HG02588 (cell line): ENCODE results near the gene CDH23.

ENCODE experiments used
- ATAC-seq: cut with Tn5 transposase; IDR thresholded peaks from one replicate; pipeline ENCODE4 v1.9.1; 2021; ENCODE audit warnings: mild to moderate bottlenecking, moderate library complexity; ENCODE audit not compliant: unreplicated experiment

Gene CDH23

DNA sequence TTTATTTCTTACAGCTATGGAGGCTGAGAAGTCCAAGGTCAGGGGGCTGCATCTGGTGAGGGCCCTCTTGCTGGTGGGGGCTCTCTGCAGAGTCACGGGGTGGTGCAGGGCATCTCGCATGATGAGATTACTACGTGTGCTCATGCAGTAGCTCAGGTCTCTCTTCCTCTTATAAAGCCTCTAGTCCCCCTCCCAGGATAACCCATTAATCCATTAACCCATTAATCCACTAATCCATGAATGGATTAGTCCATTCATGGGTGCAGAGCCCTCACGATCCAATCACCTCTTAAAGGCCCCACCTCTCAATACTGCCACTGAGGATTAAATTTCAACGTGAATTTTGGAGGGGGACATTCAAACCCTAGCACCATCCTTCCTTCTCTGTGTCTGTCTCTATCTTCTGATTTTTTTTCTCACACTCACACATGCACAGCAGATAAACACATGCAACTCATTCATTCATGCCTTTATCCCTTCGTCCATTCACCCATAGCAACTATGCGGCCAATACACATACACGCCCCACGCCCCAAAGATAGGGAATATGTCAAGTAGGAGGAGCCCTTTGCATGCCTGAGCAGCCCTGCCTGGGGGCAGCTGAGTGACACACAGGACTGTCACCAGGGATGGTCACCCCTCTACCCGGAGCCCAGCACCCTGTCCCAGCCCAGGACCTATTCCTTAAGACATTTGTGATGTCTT lies 236.3 kb downstream of the CDH23 start:
- ATAC-seq: no peak

DNA sequence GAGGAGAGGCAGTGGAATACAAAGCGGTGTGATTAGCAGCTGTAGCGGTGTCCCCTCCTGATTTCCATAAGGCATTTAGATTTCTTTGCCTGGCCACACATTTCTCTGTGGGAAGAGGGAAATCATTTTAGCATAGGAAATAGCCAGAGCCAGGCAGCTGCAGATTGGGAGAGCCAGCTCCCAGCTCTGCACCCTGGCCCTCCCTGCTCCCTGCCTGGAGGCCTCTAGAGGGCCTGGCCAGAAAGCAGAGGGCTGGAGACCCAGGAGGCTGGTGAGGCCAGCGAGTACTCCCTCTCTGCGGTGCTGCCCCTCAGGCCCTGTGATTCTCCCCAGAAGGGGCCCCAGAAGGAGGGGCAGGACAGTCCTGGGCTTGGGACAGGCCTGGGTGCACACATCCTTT lies 237.2 kb downstream of the CDH23 start:
- ATAC-seq: no peak

- ATAC-seq: no peak
Observed at GRCh38 chr10:71634531-71635164, 237.9 kb downstream of the CDH23 start.

DNA sequence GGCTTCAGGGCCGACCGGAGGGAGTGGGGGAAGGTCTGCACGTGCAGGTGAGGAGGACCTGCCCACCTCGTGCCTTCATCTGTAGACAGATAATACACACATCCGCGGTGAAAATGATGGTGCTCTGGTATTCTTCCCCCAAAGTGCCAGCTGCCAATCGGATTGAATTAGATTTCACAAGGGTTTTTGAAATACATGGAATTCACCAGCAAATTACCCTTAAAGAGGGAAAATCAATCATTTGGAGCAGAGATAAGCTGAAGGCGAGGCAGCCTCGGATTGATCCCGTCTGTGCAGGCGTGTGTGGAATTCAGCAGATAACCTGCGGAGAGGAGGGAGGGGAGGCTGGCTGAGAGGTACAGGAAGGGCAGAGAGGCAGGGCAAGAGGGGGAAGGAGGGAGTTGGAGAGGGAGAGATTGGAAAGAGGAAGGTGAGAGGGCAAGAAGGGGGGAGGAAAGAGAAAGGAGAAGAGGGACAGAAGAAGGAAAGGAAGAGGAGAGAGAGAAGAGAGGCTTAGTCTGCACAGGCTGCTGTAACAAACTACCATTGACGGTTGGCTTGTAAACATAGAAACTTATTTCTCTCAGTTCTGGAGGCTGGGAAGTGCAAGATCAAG lies 238.6 kb downstream of the CDH23 start:
- ATAC-seq: no peak

DNA sequence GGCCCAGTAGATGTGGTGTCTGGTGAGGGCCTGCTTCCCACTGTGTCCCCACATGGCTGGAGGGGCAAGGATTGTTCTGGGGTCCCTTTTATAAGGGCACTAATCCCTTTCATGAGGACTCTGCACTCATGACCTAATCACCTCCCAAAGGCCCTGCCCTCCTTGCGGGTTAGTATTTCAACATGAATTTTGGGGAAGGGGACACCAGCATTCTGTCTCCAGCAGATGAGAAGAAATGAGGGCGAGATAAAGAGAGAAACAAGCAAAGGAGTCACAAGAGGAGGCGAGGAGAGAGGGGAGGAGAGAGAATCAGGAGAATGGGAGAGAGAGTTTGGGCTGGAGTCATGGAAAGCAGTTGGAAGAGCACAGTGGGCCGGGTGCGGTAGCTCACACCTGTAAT lies 239.1 kb downstream of the CDH23 start:
- ATAC-seq: no peak

- ATAC-seq: no peak
Observed at GRCh38 chr10:71636588-71636987, 239.9 kb downstream of the CDH23 start.

- no peak for ATAC-seq
Observed at GRCh38 chr10:71637305-71637704, 240.6 kb downstream of the CDH23 start.

DNA sequence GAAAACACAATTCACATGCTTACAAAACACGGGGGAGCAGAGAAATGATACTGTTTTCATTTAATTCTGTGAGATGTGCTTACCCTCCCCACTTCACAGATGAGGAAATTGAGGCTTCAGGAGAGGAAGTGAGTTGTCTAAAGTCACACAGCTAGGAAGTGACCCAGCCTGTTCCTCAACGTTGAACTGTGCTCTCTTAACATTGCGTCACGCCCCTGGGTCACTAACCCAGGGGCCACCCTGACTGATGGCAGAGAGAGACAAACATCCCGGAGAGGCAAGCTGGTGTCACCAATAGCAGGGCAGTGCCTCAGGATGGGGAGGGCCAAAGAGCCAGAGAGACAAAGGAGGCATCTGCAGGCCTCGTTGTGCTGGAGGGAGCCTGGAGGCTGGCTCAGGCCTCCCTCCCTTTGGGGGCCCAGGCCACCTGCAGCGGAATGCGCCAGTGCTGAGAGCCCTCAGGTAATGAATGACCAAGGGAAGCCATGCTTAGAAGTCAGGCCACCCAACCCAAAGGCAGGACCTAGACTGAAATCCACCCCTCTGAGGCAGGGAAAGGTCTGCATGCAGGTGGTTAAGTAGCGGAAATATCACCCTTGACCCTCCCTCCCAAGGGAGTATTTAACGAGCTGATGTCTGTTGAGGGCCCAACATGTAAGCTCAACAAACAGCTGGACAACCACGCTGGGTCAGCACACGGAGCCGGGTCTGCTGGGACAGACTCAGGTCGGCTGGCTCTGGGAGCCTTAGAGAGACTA lies 241.5 kb downstream of the CDH23 start:
- ATAC-seq: no peak

DNA sequence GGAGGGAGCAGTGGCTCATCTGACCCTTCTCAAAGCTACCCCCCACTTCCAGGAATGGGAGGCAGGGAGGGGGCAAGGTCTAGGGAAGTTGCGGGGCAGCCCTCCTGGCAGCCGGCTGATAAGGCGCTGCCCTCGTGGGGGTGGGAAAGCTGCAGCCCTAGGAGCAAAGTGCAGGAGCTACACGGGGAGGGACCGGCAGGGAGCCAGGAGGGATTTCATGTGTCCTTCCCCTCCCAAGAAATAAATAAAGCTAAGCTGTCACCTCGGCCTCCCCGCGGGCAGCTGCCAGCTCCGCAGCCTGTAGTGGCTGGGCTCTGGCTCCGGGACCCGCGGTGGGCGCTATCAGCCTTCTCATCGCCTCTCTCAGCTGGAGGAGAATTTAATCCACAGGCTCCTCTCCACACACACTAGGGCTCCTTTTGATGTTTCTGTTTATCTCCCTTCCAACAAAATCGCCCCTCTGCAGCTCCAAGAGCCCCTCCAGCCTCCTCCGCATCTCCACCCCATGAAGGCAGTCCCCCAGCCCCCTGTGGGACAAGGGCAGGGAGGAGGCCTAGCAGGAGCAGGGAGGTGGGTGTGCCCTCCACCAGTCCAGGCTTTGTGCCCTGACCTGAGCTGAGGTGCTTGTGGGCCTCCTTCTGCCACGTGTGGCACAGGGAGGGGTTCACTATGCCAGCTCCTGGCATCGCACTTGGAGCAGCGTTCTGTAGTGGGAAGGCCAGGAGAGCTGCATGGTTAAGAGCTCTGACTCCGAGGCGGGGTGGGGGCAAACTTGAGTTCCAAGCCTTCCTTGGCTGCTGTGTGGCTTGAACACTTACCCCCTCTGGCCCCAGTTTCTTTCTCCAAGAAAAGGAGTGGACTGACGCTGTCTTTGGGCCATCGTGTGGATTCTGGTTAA lies 242.4 kb downstream of the CDH23 start:
- ATAC-seq: no peak

DNA sequence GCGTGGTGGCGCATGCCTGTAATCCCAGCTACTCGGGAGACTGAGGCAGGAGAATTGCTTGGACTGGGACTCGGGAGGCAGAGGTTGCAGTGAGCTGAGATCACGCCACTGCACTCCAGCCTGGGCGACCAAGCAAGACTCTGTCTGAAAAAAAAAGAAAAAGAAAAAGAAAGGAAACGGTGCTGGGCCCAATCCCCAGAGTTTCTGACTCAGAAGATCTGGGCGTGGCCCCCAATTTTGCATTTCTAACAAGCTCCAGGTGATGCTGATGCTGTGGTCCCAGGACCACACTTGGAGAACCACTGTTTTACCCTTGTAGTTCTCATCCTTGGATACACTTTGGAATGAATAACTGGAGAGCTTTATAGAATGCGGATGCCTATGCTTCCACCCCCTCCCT lies 243.9 kb downstream of the CDH23 start:
- no peak for ATAC-seq

- no peak for ATAC-seq
Observed at GRCh38 chr10:71641449-71641848, 244.7 kb downstream of the CDH23 start.

DNA sequence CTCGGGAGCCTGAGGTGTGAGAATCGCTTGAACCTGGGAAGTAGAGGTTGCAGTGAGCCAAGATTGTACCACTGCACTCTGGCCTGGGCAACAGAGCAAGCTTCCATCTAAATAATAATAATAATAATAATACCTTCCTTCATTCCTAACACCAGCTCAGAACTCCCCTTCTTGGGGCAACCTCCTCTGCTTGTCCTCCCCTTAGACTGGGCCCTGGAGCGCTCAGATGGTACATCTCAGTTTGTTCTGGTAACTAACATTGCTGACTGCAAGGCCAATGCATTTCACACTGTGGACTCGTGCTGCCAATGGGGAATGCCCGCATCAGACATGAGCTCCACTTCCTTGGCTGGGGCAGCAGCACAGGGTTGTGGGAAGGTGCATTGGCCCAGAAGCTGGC lies 245.3 kb downstream of the CDH23 start:
- ATAC-seq: no peak

- no peak for ATAC-seq
Observed at GRCh38 chr10:71643904-71644303, 247.2 kb downstream of the CDH23 start.

DNA sequence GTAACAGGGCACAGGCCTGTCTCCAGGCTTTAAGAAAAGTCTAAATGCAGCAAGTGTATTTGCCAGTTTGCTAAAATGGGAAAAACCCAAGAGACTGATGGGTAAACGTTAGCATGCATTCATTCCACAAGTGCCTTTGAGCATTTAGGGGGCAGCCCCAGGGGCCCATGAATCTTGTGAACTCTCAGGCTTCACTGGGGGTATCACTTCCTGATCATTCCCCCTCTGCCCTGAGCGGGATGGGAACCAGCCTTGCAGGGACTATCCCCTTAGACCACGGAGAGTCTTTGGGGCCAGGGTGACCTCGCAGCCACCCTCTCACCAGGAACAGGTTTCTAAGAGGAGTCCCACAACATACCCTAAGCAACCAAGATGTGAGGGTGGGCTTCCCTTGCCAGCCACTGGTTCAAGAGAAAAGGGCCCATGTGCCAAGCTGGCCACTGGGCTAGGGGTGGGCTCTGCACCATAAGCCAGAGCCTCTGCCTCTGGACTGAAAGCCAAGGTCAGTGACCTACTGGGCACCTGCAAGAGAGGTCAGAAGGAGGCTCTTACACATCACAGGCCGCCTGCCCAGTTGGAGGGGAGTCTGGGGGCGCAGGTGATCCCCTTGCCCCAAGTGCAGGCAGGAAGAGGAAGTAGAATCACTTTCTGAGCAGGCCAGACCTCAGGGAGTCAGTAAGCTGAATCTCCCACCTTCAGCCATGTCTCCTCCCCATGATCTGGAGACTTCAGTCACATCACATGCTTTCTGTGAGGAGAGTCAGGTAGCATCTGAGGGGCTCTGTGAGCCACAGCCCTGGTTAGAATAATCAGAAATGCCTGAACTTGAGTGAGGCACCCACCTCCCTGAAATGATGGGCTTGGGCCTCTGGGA lies 247.8 kb downstream of the CDH23 start:
- ATAC-seq: no peak

DNA sequence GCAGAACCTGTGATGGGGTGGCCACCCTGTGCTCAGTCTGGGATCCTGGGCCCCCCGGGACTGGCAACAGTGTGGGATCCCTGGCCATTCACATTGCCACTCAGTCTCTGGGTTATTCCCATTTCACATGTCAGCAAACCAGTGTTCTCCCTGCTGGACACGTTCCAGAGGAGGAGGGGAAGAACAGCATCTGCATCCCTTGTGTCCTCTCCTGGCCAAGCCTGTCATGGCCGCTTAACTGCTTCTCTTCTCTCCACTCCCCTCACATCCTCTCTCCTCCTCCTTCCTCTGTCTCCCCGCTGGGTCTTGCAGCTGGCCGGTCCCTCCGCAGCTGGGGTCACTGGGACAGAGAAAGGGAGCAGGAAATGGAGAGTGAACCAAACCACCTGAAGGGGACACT lies 248.5 kb downstream of the CDH23 start:
- ATAC-seq: no peak

DNA sequence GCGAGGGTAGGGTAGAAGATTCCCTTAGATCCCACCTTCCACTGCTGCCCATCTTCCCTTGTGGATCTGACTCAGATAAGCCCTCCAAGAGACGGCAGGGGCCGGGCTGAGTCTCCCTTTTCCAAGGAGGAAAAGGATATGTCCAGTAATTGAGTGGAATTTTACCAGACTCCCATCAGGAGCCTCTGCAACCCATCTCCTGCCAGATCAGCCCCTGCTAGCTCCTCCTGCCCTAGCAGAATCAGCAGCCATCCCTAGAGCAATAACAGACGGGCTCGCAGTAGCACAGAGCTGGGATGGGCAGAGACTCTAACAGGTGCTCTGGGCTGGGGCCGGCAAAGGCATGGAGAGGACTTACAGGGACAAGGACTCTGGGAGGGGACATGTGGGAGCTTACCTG lies 249.3 kb downstream of the CDH23 start:
- no peak for ATAC-seq

DNA sequence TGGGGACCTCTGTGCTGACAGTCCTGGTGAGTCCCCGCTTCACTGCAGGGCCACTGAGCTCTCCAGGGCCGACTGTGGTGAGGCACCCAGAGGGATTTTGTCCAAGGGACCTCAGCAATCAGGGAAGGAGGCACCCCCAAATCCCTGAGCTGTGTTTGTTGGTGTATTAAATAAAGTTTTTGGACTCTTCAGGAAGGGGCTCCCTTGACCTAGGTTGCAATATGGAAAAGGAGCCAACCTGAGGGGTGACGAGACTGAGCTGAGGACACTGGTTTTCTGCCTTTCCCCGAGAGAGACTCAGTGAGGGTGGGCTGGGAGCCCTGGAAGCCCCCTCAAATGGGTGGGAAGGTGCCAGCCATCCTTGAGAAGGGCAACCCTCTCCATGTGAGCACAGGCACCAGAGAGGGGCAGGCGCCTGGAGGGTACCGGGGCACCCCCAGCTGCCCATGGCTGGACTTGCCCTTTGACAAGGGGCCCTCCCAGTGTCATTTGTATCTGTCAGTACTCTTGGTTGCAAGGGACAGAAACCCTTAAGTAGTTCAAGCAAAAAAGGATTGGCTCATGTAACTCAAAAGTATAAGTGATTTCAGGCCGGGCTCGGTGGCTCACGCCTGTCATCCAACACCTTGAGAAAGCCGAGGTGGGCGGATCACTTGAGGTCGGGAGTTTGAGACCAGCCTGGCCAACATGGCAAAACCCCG lies 250.0 kb downstream of the CDH23 start:
- no peak for ATAC-seq

- no peak for ATAC-seq
Observed at GRCh38 chr10:71647526-71648253, 251.0 kb downstream of the CDH23 start.
